GM21737 (cell line): ENCODE measurements around the gene DST.
"Not testable (repeated sequence)": the region's sequence is repeated elsewhere in the genome, so short reads cannot be mapped to it uniquely, and the experiment has no call there.

Experiments used
- ATAC-seq: cut with Tn5 transposase; IDR thresholded peaks from one replicate; pipeline ENCODE4 v1.9.1; 2021; ENCODE audit warnings: mild to moderate bottlenecking, moderate library complexity; ENCODE audit not compliant: unreplicated experiment

Gene DST

GRCh38 chr6:56664029-56664428, 21.3 kb upstream of the DST start:
- no peak for ATAC-seq

DNA sequence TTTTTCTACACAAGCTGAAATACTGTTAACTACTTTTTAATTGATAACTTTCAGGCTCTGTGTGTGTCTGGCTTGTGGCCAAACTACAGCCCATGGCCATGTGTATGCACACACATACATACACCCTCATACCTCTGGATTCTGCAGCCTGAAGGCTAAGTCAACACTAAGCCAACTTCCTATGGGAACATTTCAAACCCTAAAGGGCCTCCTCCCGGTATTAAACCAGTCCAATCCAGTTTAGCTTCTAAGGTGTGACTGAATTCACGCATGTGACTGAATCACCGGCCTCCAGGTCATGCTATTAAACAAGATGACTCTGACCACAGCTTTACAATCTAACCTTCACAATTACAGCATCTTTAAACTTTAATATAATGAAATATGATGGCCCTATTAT, 20.7 kb upstream of the DST start:
- ATAC-seq: no peak

DNA sequence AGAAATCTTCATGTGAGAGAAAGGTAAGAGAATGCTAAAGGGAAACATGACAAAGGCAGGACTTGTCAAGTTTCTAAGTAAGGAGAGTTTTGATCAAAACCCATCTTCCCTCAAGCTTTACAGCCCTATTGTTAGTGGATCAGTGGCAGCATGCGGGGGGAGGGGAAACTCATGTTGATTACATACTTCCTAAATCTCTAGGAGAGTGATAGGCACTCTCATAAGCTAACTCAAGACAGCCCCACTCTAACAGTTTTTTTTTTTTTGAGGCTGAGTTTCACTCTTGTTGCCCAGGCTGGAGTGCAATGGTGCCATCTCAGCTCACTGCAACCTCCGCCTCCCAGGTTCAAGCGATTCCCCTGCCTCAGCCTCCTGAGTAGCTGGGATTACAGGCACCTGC, 18.6 kb upstream of the DST start:
- not testable (repeated sequence) for ATAC-seq

DNA sequence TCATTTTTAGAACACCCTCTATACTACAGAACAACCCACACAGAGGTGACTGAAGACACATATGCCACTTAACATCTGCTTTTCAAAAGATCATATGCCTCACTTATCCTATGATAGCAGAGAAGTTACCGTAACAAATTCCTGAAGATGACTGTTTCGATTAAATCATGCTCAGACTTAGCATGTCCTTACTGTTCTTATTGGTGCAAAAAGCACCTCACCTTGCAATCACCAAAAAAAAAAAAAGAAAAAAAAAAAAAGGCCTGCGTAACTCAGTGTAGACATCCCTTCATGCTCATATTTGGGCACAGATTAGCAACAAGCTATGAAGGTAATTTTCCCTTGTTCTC, 17.7 kb upstream of the DST start:
- ATAC-seq: no peak

DNA sequence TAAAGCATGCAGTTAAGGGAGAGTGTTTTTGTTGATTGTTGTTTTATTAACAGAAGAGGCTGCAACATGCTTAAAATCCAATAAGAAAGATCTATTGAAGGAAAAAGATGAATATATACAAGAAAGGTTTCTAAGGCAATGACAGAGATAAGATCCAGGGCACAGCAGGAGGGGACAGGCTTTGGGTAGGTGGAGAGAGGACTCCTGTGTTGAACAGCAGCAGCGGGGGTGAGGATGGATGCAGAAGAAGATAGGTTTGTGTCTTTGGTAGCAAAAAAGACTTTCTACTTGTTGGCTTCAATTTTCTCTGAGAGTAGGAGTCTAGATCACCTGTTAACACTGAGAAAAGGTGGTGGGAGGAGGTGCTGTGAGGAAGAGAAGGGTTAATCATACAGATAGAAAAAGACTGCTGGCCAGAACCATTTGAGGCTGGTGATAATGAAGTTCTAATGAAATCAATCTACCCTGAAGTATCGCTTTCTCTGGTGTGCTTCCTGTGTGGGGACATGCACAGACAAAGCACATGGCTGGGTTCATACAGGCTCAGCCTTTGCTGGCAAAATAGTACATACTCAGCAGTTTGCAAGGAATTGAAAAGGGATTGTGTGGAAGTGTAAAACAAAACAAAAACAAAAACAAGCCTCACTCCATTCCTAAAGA, 17.2 kb upstream of the DST start:
- peak; percentile 95 for ATAC-seq

DNA sequence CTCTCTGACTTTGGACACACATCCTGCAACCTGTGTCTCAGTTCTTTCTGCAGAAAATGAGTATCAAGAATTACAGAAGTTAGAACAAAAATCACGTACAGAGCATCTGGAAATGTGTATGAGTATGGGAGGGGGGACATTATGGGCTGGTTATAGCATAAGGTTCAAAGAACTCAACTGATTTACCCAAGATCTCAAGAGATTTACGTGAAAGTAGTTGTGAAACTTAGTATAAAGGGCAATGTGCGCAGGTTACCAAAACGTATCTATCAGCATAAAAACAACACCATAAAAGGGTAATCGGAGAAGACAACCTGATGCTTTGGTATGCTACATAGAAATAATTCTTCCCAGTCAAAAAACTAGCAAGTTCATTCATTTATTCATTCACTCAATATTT, 15.6 kb upstream of the DST start:
- no peak for ATAC-seq

DNA sequence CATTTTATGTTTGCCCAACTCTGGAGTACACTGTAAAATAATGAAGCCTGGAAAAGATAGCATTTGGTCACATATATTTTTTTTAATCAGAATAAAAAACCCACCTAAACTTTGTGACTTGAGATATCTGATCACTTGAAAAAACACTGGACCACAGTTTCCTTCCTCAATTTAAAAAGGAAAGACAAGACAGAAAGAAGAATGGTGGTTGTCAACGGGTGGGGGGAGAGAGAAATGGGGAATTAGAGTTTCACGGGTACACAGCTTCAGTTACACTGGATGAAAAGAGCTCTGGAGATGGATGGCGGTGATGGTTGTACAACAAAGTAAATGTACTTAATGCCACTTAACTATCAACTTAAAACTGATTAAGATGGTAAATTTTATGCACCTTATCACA, 14.7 kb upstream of the DST start:
- ATAC-seq: no peak

- ATAC-seq: no peak
Measured at GRCh38 chr6:56656466-56656865, 13.8 kb upstream of the DST start.

DNA sequence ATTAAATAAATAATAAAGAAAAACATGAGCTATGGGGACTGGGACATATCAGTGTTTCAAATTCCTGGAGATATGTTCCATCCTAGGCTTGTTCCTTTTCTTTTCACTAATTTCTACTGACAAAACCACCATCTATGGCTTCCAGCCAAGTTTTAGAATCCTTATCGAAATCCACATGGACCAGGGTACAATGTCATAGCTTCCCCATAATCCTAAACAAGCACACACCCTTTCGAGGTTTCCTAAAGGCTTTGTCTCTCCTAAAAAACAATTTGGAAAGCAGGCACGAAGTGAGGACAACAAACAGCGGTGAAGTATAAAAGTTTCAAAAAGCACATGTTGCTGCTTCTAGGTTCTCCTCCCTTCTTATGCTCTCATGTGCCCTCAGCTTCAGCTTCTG, 13.3 kb upstream of the DST start:
- no peak for ATAC-seq

DNA sequence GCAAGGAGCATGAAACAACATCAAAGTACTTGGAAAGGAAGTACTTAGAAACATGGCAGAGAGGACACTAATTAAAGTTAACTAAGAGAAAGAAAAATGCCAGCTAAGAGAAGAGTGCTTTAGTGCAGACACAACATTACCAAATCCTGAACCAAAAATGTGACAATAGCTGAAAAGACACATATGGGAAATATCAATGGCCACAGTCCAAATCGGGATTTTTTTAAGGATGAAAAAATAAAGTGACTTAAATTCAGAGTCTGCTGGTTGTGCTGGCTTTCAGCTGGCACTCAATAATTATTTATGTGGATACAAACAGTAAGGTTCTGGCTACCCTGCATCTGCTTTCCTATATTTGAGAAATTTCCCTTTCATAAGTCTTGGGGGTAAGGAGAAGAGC, 12.6 kb upstream of the DST start:
- no peak for ATAC-seq

DNA sequence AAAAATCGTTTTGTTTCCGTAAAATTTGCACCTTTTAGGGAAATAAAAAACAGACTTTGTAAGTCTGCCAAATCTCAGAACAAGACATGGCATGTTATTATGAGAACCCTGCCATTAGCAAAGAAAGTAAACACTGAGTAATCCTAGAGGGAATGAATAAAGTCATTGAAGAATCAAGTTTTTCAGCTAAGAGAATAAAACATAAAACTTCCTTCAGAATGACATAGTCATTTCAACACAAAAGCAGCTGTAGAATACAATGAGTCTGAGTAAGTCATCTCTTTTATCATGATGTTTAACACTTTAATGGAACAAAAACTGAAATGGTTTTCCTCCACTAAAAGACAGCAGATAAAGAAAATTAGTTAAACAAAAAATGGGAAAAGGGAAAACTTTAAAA, 10.3 kb upstream of the DST start:
- ATAC-seq: no peak

DNA sequence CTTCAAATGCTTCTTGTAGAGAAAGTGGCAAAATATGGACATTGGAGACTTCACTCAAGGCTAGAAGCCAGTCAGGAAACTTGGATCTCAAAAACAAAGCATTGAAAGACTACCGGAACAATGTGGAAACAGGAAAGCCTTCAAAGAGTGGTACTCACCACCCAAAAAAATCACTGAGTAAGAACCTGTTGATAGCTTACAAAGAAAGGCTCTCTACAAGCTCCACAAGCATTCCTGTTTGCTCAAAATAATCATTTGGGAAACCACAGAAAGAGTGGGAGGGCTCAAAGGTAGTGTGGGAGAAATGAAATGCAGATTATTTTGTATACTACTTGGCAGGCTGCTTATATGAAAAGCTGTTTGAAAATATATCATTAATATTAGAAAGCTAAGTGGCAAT, 9.5 kb upstream of the DST start:
- ATAC-seq: no peak

DNA sequence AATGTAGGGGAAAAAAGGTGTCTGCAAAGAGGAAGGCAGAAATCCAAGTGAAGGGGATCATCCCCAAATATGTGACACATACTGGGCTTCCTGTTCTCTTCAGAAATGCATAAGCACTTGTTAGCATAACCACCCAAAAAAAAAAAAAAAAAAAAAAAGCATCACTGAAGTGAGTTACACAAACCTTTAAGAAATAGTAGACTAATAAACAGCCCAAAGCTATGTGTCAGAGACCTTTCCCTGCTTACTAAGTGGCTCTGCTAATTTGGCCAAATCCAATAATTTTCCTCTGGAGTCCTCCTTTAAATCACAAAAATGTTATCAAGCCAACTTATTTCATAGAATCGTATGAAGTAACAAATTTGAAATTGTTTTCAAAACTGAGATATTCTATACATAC, 7.5 kb upstream of the DST start:
- no peak for ATAC-seq

DNA sequence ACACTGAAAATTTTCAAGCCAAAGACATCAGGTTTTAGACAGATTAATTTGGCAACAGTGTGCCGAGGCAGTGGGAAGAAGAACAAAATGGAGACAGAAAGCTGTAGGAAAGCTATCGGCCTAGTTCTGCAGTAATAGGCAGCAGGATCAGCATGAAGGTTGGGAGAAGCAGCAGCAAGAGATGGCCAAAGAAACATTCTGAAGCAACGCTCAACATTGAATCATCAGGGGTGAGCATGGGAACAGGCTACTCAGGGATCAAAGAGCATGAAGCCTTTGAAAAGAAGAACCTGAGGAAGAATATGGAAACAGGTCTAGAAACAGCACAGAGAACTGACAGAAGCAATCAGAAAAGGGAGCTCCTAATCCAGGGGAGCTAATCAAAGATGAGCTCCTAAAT, 7.1 kb upstream of the DST start:
- ATAC-seq: no peak

DNA sequence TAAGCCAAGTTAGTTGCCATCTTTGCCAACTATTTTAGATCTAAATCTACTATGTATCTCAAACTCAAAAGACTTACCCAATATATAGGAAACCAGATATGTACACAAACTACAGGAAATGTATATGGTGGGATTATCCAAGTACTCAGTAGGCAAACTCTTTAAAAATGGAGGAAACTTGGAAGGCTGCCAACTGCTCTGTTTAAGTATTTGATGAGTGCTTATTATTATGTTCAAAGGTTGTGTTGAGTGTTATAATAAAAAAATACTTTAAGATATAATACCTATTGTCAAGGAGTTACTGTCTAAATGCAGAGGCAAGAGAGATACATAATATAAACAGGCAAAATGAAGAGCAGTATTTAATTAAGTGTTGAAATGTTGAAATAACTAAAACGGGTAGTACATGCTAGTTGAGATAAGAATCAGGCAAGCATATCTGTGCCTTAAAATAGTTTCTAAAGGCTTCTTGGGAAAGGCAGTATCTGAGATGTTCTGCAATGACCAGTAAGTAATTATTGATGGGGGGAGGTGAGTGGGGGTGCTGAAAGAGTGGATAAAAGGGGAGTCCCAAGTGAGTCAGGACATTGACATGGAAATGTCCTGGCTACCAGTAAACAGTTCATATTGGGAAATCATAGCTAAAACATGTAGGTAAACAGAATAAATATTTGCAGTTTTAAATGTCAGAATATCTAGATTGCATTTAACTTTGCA, 6.5 kb upstream of the DST start:
- no peak for ATAC-seq

DNA sequence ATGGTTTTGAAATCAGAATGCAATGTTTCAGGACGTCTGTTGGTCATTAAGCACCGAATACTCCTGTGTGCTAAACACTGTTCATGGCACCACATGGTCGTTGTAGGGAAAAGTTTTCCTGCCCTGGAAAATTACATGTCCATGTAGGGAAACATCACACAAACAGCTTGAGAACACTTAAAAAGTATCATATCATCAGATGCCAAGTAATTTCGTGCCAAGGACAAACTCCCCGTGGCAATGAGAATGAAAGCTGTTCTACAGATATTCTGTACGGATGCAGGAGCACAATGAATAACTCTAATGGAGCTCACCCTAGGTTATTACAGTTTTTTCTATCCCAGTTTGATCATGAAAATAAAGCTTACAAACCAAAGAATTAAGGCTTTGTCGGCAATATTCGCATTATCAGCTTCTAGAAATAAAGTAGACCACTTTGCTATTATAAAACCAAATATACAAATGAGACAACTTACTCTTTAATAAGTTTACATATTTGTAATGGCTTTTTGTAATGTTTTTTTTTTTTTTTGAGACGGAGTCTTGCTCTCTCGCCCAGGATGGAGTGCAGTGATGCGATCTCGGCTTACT, 4.6 kb upstream of the DST start:
- ATAC-seq: no peak

DNA sequence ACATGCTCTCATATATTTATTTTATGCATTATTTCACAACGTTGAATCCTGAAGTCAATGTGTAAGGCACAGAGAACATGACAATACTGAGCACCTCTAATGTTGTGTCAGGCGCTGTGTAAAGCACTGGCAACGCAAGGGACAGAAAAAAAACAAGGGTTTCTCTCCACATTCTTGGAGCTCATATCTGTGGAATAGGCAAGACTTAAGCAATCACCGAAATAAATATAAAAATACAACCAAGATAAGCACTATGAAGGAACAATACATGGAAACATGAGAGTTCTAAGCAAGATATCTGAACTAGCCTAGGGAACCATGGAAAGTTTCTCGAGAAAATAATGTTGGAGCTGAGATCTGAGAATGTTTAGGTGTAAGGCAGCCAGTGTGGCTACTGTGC, 1.7 kb upstream of the DST start:
- no peak for ATAC-seq

DNA sequence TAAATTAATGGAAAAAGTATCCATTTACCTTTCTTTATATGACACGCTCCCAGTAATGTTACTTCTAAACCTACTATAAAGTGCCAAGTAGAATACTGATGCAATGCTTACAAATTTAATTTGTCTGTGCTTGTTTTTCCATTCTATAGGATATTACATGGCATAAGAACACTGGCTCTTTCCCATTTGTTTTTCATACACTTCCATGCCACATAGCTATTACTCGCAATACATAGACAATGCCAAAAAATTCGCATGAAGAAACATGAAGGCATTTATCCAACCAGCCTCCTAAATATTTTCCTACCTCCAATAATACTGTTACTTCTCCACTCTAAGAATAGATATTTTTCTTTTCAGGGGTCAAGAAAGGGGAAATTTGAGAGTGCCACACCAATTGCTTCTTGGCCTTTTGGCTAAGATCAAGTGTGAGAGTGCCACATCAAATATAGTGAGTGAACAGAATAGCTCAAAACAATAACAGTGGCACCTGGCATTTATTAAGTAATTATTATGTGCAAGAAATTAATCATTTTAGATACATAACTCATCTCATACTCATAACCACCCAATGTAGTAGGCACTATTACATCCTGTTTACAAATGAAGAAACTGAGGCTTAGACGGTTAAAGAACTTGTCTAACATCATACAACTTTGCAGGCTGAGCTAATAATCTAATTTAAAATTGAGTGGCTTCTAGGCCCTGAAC, 845 bp upstream of the DST start:
- no peak for ATAC-seq

GRCh38 chr6:56640374-56640773, 2.3 kb downstream of the DST start:
- ATAC-seq: no peak

GRCh38 chr6:56638760-56639159, 3.9 kb downstream of the DST start:
- ATAC-seq: no peak

- ATAC-seq: no peak
Measured at GRCh38 chr6:56637640-56638039, 5.0 kb downstream of the DST start.

- ATAC-seq: no peak
Measured at GRCh38 chr6:56628105-56628504, 14.6 kb downstream of the DST start.
